HUES6 (cell line): Measurements from ENCODE around the gene ATP2B1.
A peak's percentile ranks its signal among the peaks of the same experiment; 100 is the strongest.

ENCODE experiments used
- H3K27ac ChIP-seq: 2 replicates; pipeline ENCODE4 v1.7.0; 2013; ENCODE audit warnings: low read depth, mild to moderate bottlenecking, low read length, inconsistent platforms
- H3K27me3 ChIP-seq: 2 replicates; pipeline ENCODE4 v1.6.1; 2013; ENCODE audit warnings: low read length; ENCODE audit not compliant: control insufficient read depth, insufficient read depth
- H3K36me3 ChIP-seq: 2 replicates; pipeline ENCODE4 v1.6.1; 2013; ENCODE audit warnings: low read length; ENCODE audit not compliant: control insufficient read depth, insufficient read depth
- H3K4me1 ChIP-seq: 2 replicates; pipeline ENCODE4 v1.6.1; 2013; ENCODE audit warnings: low read length; ENCODE audit not compliant: control insufficient read depth, insufficient read depth
- H3K4me3 ChIP-seq: 2 replicates; pipeline ENCODE4 v1.5.1; 2013; ENCODE audit warnings: low read depth, low read length
- H3K9ac ChIP-seq: one replicate; pipeline ENCODE4 v1.6.1; 2013; ENCODE audit warnings: mild to moderate bottlenecking, low read length
- H3K9me3 ChIP-seq: 2 replicates; pipeline ENCODE4 v1.6.1; 2013; ENCODE audit warnings: low read depth, low read length; ENCODE audit not compliant: control insufficient read depth, insufficient read depth

ATP2B1 gene

DNA sequence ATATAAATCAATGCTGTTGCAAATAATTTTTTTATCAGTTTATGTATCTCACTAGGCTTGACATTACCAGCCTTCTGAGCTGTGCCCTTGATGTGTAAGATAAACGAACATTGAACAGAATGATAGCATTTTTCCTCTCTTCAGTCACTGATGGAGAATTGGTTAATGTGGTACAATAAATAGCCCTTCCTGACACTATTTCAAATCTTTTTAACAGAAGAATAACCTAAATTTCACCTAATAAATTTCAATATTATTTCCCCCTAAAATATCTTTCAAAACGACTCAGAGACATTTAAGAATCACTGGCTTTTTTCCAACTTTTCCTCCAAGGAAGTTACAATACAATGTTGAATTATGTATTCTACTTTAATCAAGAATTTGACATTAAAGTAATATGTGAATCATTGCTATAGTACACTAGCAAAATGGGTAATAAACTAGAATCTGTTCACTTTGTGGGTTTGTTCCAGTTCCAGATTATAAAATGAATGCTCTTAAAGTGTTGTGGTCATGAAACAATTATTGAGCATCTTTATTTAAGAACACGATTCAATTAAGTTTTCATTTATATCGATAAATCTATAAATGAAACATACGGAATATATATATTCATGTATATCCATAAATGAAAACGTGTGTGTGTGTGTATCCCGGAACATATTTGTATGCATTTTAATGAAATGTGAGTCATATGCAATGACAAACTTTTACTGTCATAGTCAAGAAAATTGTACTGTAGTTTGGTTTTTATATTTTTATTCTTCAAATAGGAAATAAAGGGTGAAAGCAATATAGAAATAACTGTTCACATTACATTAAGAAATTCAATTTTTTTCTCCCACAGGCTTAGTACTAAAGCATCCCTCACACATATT lies 2.5 kb upstream of the ATP2B1 start:
- Histone ChIP-seq H3K9ac (no peak overlapping the region), H3K9me3 (peaks cover 19% of the 10 kb centered on the region), H3K27ac (no peak overlapping the region), H3K4me3 (peak overlapping the region; percentile 83), H3K27me3 (peaks cover 37% of the 10 kb centered on the region), H3K4me1 (peaks cover 6% of the 10 kb centered on the region; the same call in 1 of the 2 replicates), H3K36me3 (no peaks in the 10 kb centered on the region)

DNA sequence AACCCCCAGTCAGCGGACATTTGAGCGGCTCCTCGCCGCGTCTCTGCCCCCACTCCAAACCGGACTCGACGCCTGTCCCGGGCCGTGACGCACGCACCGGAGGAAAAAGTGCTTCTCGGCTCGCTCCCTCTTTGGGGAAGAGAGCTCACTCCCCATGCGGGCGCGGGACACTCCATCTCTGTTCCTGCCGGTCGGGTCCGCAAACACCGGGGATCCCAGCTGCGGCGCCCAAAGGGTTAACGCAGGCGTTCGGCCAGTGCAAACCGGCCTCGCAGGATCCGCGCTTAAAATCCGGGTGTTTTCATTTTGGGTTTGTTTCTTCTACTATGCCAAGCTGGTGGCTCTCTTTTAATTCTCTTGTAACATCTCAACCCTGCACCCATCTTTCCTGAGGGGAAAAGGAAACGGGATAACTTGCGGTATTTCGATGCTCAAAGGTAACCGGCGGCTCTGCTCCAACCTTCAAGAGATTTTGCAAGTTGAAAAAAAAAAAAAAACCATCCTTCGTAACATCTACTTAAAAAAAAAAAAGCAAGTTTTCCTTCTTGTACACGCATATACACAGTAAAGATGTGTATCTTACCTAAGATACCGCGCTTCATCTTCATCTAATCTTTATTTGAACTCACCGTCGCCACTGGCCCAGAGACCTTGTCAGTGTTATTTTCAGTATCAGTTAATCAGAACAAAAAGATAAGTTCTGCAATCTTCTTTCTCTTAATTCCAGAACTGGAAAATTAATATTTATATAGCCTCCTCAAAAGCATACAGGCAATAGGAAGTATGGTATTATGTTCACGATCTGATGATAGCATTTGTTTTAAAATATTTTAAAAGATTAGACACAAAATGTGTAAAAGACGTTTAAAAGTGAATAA lies 1.6 kb upstream of the ATP2B1 start:
- H3K36me3 ChIP-seq, result no peaks in the 10 kb centered on the region
- peaks cover 6% of the 10 kb centered on the region; the same call in 1 of the 2 replicates for H3K4me1 ChIP-seq
- peaks cover 42% of the 10 kb centered on the region for H3K27me3 ChIP-seq
- H3K9ac ChIP-seq, result peak overlapping the region; percentile 84
- H3K4me3 ChIP-seq, result peak overlapping the region; percentile 83
- peak overlapping the region; percentile 74; the same call in 1 of the 2 replicates for H3K27ac ChIP-seq
- peaks cover 14% of the 10 kb centered on the region for H3K9me3 ChIP-seq

GRCh38 chr12:89709157-89709994 lies 738 bp upstream of the ATP2B1 start:
- Histone ChIP-seq H3K9me3 (peaks cover 6% of the 10 kb centered on the region), H3K4me3 (peak overlapping the region; percentile 83), H3K9ac (peak overlapping the region; percentile 97), H3K4me1 (peaks cover 6% of the 10 kb centered on the region; the same call in 1 of the 2 replicates), H3K27ac (peak overlapping the region; percentile 89; the same call in 1 of the 2 replicates), H3K36me3 (no peaks in the 10 kb centered on the region), H3K27me3 (peaks cover 42% of the 10 kb centered on the region)

GRCh38 chr12:89707703-89708564 lies 704 bp downstream of the ATP2B1 start:
- Histone ChIP-seq H3K27ac (no peak overlapping the region; the same call in 1 of the 2 replicates), H3K4me1 (peaks cover 6% of the 10 kb centered on the region; the same call in 1 of the 2 replicates), H3K9me3 (no peaks in the 10 kb centered on the region), H3K4me3 (peak overlapping the region; percentile 83), H3K36me3 (no peaks in the 10 kb centered on the region), H3K27me3 (peaks cover 42% of the 10 kb centered on the region), H3K9ac (peak overlapping the region; percentile 97)

DNA sequence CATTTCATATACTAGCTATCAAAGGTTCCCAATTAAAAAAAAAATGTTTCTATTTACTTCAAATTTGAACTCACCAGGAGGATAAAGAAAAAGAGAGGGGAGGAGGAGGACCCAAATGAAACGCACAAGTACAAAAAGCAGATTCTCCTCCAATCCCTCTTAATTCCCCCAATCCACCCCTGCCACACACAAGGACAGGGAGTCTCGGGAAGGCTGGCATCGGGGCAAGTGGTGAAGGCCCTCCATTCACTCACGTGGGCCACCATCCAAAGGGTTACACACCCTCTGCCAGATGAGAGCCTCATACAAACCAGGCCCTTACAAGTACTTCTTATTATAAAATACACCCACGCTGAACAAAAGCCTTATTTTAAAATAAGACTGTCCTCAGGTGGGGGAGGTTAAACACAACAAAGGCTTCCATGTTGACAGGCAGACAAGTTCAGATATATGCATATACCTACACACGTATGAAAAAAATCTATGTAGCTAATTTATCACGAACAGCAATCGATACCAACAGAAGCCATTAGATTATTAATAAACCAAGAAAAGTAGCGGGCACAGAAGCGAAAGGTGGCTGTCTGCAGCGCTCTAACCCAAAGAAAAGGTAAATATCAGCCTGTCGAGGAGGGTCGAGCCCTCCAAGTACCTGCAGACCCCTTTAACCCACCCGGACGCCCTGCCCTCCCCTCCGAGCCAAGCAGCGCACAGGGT lies 1.5 kb downstream of the ATP2B1 start:
- H3K9me3 ChIP-seq, result no peaks in the 10 kb centered on the region
- peaks cover 42% of the 10 kb centered on the region for H3K27me3 ChIP-seq
- H3K4me3 ChIP-seq, result peak overlapping the region; percentile 83
- peaks cover 6% of the 10 kb centered on the region; the same call in 1 of the 2 replicates for H3K4me1 ChIP-seq
- H3K9ac ChIP-seq, result peak overlapping the region; percentile 97
- H3K36me3 ChIP-seq, result no peaks in the 10 kb centered on the region
- H3K27ac ChIP-seq, result no peak overlapping the region

DNA sequence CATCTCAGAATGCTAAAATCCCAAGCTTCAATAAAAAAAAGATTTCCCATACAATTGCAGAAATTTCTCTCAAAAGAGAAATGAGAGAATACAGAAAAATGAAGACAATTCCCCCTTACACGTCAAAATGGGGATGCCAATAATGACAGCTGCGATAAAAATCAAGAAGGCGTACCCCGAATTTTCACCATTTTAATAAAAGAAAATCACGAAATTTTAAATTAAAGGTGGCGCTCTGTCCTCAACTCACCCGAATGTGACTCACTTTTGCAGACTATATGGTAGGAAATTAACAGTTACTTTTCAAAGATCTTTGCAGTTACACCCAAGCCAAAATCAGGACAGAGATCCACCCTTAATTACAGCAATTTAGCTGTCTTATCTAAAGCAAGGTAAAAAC lies 2.1 kb downstream of the ATP2B1 start:
- Histone ChIP-seq H3K9ac (no peak overlapping the region), H3K36me3 (no peaks in the 10 kb centered on the region), H3K27me3 (peaks cover 40% of the 10 kb centered on the region), H3K27ac (no peak overlapping the region), H3K4me1 (peaks cover 6% of the 10 kb centered on the region; the same call in 1 of the 2 replicates), H3K4me3 (peak overlapping the region; percentile 83; the same call in 1 of the 2 replicates), H3K9me3 (no peaks in the 10 kb centered on the region)

GRCh38 chr12:89704457-89704856 lies 4.2 kb downstream of the ATP2B1 start:
- Histone ChIP-seq H3K9ac (no peak overlapping the region), H3K36me3 (no peaks in the 10 kb centered on the region), H3K27ac (no peak overlapping the region), H3K27me3 (peaks cover 24% of the 10 kb centered on the region), H3K4me1 (peaks cover 10% of the 10 kb centered on the region), H3K4me3 (no peak overlapping the region), H3K9me3 (no peaks in the 10 kb centered on the region)

DNA sequence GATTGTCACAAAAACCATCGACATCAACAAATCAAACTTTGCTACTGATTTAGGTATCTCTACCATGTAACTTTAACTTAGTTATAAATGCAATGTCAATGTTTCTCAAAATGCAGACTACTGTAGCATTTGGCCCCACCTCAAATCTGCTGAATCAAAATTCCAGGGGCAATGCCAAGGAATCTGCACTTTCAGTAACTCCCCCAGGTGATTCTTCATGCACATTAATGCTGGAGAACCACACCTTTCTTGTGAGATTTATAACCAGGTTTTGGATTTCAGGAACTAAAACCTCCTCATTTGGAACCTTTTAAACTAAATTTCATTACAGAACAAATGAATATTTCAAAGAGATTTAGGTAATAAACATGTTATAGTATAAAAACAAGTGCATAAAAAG lies 4.9 kb downstream of the ATP2B1 start:
- peaks cover 24% of the 10 kb centered on the region for H3K27me3 ChIP-seq
- H3K4me1 ChIP-seq, result peaks cover 10% of the 10 kb centered on the region
- no peak overlapping the region for H3K4me3 ChIP-seq
- H3K9ac ChIP-seq, result no peak overlapping the region
- no peaks in the 10 kb centered on the region for H3K36me3 ChIP-seq
- no peaks in the 10 kb centered on the region for H3K9me3 ChIP-seq
- H3K27ac ChIP-seq, result no peak overlapping the region

DNA sequence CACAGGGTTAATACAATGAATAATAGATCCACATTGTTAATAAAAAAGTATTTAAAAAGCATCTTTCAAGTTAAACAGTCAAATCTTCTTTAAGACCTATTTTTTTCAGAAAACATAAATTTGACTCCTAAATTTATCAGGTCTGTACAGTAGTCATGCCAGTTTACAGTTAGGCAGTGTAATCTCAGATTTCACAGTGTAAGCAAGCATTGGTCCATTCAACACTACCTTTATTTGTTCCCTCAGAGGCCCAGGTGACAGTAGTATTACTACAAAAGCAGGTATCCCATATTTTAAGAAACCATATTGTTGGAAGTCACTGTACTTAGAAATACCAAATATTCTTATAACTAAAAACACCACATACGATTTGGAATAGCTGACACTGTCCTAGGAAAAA lies 6.1 kb downstream of the ATP2B1 start:
- H3K4me1 ChIP-seq, result peaks cover 10% of the 10 kb centered on the region
- H3K9me3 ChIP-seq, result no peaks in the 10 kb centered on the region
- peaks cover 19% of the 10 kb centered on the region for H3K27me3 ChIP-seq
- no peak overlapping the region for H3K4me3 ChIP-seq
- no peak overlapping the region for H3K27ac ChIP-seq
- H3K9ac ChIP-seq, result no peak overlapping the region
- no peaks in the 10 kb centered on the region for H3K36me3 ChIP-seq
